ENCODE measurements around the gene KISS1.

DNA sequence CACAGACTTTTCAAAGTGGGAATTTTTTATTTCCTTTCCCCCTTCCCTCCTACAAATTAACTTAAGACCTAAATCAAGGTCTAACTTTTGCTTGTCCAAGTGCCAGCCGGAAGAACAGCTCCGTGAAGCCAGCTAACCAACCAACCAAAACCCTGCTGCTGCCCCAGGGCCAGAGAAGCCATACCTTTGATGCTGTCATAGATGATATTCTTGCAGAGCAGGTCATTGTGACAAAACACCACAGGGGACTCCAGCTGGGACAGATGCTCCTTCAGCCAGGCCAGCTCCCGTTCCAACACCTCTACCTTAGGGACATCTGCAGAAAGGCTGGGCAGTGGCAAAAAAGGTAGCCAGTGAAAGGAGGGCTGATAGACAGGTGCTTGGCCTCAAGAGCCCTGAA lies 55.2 kb downstream of the KISS1 start:
- TF ChIP-seq, protein P1, sequence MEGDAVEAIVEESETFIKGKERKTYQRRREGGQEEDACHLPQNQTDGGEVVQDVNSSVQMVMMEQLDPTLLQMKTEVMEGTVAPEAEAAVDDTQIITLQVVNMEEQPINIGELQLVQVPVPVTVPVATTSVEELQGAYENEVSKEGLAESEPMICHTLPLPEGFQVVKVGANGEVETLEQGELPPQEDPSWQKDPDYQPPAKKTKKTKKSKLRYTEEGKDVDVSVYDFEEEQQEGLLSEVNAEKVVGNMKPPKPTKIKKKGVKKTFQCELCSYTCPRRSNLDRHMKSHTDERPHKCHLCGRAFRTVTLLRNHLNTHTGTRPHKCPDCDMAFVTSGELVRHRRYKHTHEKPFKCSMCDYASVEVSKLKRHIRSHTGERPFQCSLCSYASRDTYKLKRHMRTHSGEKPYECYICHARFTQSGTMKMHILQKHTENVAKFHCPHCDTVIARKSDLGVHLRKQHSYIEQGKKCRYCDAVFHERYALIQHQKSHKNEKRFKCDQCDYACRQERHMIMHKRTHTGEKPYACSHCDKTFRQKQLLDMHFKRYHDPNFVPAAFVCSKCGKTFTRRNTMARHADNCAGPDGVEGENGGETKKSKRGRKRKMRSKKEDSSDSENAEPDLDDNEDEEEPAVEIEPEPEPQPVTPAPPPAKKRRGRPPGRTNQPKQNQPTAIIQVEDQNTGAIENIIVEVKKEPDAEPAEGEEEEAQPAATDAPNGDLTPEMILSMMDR (IDR thresholded peaks at IDR 0.05), result no peak
- no peak for TF ChIP-seq POLR2A (IDR thresholded peaks at IDR 0.05)
